ENCODE measurements around the gene GNAI2.

GRCh38 chr3:50205413-50206276, 30.4 kb upstream of the GNAI2 start:
- TF ChIP-seq POLR2A (IDR thresholded peaks at IDR 0.05), result no peak
- TF ChIP-seq CTCF (IDR thresholded peaks at IDR 0.05), result no peak

Measured in adrenal gland (tissue), 5 donors.